Activated CD8-positive, alpha-beta T cell treated with anti-CD3 and anti-CD28 coated beads for 36 hours (primary cell): ENCODE results near the gene LYSMD4. TPM values are rescaled to one million over a fixed set of nuclear protein-coding genes. Genes with fewer than 3 reads are reported as not detected.
"Not testable (repeated sequence)": the region's sequence is repeated elsewhere in the genome, so short reads cannot be mapped to it uniquely, and the experiment has no call there.

Experiments used
- ATAC-seq: fragments of 200-7000 bp; cut with Tn5 transposase; one replicate; pipeline ENCODE4 v1.10.0; 2021; ENCODE audit warnings: mild to moderate bottlenecking, moderate library complexity
- CTCF ChIA-PET: fragments of 350-600 bp; sonication (Branson Sonifier 250); formaldehyde crosslinking; loops from one replicate; lab custom pipeline; 2021; ENCODE audit warnings: antibody characterized with exemption; lab: Charles Lee
- POLR2A ChIA-PET: fragments of 350-600 bp; sonication (Branson Sonifier 250); formaldehyde crosslinking; loops from one replicate; lab custom pipeline; 2021; ENCODE audit warnings: antibody characterized with exemption; lab: Charles Lee
- DNase-seq: peaks from one replicate; pipeline ENCODE4 v3.0.0-alpha.2; 2020
- H3K27ac Mint-ChIP-seq: one replicate; pipeline ENCODE4 v1.8.0; 2021; ENCODE audit warnings: mild to moderate bottlenecking, mixed read lengths
- H3K27me3 Mint-ChIP-seq: one replicate; pipeline ENCODE4 v1.8.0; 2021; ENCODE audit warnings: mixed read lengths
- H3K36me3 Mint-ChIP-seq: one replicate; pipeline ENCODE4 v1.8.0; 2021; ENCODE audit warnings: low read depth, mixed read lengths
- H3K4me1 Mint-ChIP-seq: one replicate; pipeline ENCODE4 v1.8.0; 2021; ENCODE audit warnings: low read depth, mixed read lengths
- H3K4me3 Mint-ChIP-seq: one replicate; pipeline ENCODE4 v1.8.0; 2021; ENCODE audit warnings: mild to moderate bottlenecking, moderate library complexity, mixed read lengths
- H3K9me3 Mint-ChIP-seq: one replicate; pipeline ENCODE4 v1.8.0; 2021; ENCODE audit warnings: mixed read lengths
- CTCF ChIP-seq: fragments of 200-600 bp; IDR thresholded peaks from one replicate; pipeline ENCODE4 v1.8.0; 2022; ENCODE audit warnings: antibody characterized with exemption, mild to moderate bottlenecking
- intact Hi-C: fragments of 100-400 bp; cut with micrococcal nuclease; formaldehyde crosslinking; loops from one replicate; pipeline ENCODE4 v1.10.0; 2022
- total RNA-seq, 2 experiments: library from RNA; stranded (reverse); gene quantifications; one replicate each; pipeline ENCODE4 v1.2.3, GENCODE V29; 2021

LYSMD4 gene
- total RNA-seq, 2 experiments from 2014 or later: 4.5 to 6.6 TPM

GRCh38 chr15:99762288-99762687 is 29.1 kb upstream of the LYSMD4 start:
- DNase-seq (no peak), ATAC-seq (no peak)
- no peak for TF ChIP-seq CTCF
- ChIA-PET POLR2A (no interaction called here), CTCF (interaction anchor here (0.9 to 1.3 kb wide), 4 partner anchors 8 to 490 kb away, joined by 3 to 5 read pairs (median 4); no protein-coding TSS in a partner anchor)
- Mint-ChIP-seq H3K4me1 (no peaks in the 10 kb centered on the region), H3K4me3 (no peak overlapping the region), H3K9me3 (no peaks in the 10 kb centered on the region), H3K27ac (no peak overlapping the region), H3K27me3 (peaks cover 6% of the 10 kb centered on the region), H3K36me3 (no peaks in the 10 kb centered on the region)
- intact Hi-C loops: no loop called here

- POLR2A ChIA-PET: interaction anchor here (0.7 to 0.9 kb wide), 2 partner anchors 18 to 23 kb away, joined by 3 to 4 read pairs; partner anchors contain the start of gene LYSMD4
- CTCF ChIA-PET: interaction anchor here (0.6 to 3.1 kb wide), 40 partner anchors 10 to 681 kb away, joined by 3 to 42 read pairs (median 5); partner anchors contain the start of gene LYSMD4
- H3K27ac Mint-ChIP-seq: no peak overlapping the region
These were observed 22.6 kb upstream of the LYSMD4 start for GRCh38 chr15:99755692-99756409.

GRCh38 chr15:99753066-99753465 is 19.8 kb upstream of the LYSMD4 start:
- ChIA-PET CTCF (interaction anchor here (1.1 to 3.1 kb wide), 6 partner anchors 20 to 648 kb away, joined by 3 to 19 read pairs (median 4); partner anchors contain the start of genes LYSMD4 and SYNM), POLR2A (no interaction called here)
- Mint-ChIP-seq H3K9me3 (no peaks in the 10 kb centered on the region), H3K27me3 (peaks cover under 1% of the 10 kb centered on the region), H3K4me1 (no peaks in the 10 kb centered on the region), H3K27ac (no peak overlapping the region), H3K36me3 (no peaks in the 10 kb centered on the region), H3K4me3 (no peak overlapping the region)
- DNase-seq (no peak), ATAC-seq (no peak)
- TF ChIP-seq CTCF: no peak
- intact Hi-C loops: no loop called here

More at GRCh38 chr15:99755692-99756409, 22.6 kb upstream of the LYSMD4 start:
- Mint-ChIP-seq H3K9me3 (no peaks in the 10 kb centered on the region), H3K36me3 (no peaks in the 10 kb centered on the region), H3K4me1 (no peaks in the 10 kb centered on the region), H3K4me3 (no peak overlapping the region), H3K27me3 (peaks cover 6% of the 10 kb centered on the region)
- DNase-seq (peak; percentile 41), ATAC-seq (peak; percentile 88)
- intact Hi-C loops: loop anchor here (5.0 kb wide), 1 partner anchor 39 kb away; no protein-coding TSS in a partner anchor
- peak; percentile 92 for TF ChIP-seq CTCF

- ATAC-seq (no peak), DNase-seq (no peak)
- Mint-ChIP-seq H3K4me1 (no peaks in the 10 kb centered on the region), H3K36me3 (no peaks in the 10 kb centered on the region), H3K4me3 (no peak overlapping the region), H3K27ac (no peak overlapping the region), H3K27me3 (no peaks in the 10 kb centered on the region), H3K9me3 (no peaks in the 10 kb centered on the region)
- ChIA-PET POLR2A (no interaction called here), CTCF (interaction anchor here (1.1 to 3.1 kb wide), 2 partner anchors 22 to 49 kb away, joined by 3 to 19 read pairs; no protein-coding TSS in a partner anchor)
- intact Hi-C loops: no loop called here
- no peak for TF ChIP-seq CTCF
These were observed 19.3 kb upstream of the LYSMD4 start for GRCh38 chr15:99752556-99752955.

- DNase-seq, H3K9me3 Mint-ChIP-seq, CTCF ChIA-PET, intact Hi-C loops, H3K4me1 Mint-ChIP-seq, ATAC-seq, POLR2A ChIA-PET, H3K4me3 Mint-ChIP-seq, H3K27me3 Mint-ChIP-seq, H3K36me3 Mint-ChIP-seq, H3K27ac Mint-ChIP-seq: not testable (repeated sequence)
These were observed 17.1 kb upstream of the LYSMD4 start for GRCh38 chr15:99750326-99750725.
